ENCODE results near the gene SELENOS. TPM values are rescaled to one million over a fixed set of nuclear protein-coding genes. Genes with fewer than 3 reads are reported as not detected.
"Not testable (repeated sequence)": the region's sequence is repeated elsewhere in the genome, so short reads cannot be mapped to it uniquely, and the experiment has no call there.

SELENOS gene
- total and polyA plus RNA-seq, 9 donors, result 36.9 to 83.2 (median 43.6) TPM

DNA sequence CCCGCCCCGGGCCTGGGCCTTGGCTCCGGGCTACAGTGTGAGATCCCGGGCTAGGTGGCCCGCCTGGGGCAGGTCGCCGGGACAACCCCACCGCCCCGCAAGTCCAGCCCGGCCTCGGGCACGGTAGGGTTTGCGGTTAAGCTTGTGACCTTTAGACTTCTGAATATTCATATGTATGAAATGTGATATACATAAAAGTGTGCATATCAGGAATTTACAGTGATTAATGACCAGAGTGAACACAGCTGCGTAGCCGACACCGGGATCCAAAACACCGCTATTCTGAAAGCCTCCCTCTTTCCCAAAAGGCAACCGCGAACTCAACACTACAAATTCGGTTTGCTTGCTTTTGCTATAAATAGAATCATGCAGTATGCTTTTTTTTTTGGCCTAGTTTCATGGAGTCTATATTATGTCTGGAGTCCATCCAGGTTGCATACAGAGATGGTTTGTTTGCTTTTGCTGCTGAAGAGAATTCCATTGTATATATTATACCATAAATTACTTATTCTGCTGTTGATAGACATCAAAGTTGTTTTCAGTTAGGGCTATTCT is 18.4 kb upstream of the SELENOS start:
- 0 to 1% (median 1%) methylated on average over 19 to 20 of the region's 20 CpGs for WGBS, 3 donors
- Histone ChIP-seq H3K4me1 (ENCODE audit: insufficient read depth) (peaks cover 11% of the 10 kb centered on the region), H3K27me3 (no peaks in the 10 kb centered on the region), H3K27ac (peak overlapping the region in 1 of 2 donors; percentile 91), H3K4me3 (peak overlapping the region; percentile 94), H3K36me3 (no peaks in the 10 kb centered on the region), H3K9me3 (no peaks in the 10 kb centered on the region)
- no peak for DNase-seq
- TF ChIP-seq EP300 (IDR thresholded peaks at IDR 0.05), result no peak
- TF ChIP-seq, protein P1, sequence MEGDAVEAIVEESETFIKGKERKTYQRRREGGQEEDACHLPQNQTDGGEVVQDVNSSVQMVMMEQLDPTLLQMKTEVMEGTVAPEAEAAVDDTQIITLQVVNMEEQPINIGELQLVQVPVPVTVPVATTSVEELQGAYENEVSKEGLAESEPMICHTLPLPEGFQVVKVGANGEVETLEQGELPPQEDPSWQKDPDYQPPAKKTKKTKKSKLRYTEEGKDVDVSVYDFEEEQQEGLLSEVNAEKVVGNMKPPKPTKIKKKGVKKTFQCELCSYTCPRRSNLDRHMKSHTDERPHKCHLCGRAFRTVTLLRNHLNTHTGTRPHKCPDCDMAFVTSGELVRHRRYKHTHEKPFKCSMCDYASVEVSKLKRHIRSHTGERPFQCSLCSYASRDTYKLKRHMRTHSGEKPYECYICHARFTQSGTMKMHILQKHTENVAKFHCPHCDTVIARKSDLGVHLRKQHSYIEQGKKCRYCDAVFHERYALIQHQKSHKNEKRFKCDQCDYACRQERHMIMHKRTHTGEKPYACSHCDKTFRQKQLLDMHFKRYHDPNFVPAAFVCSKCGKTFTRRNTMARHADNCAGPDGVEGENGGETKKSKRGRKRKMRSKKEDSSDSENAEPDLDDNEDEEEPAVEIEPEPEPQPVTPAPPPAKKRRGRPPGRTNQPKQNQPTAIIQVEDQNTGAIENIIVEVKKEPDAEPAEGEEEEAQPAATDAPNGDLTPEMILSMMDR (IDR thresholded peaks at IDR 0.05), result no peak
- TF ChIP-seq POLR2A (IDR thresholded peaks at IDR 0.05), result no peak
- intact Hi-C loops (cut with DNase I), result loop anchor here in 1 of 4 donors (2.0 kb wide), 1 partner anchor 345 kb away; no protein-coding TSS in a partner anchor

DNA sequence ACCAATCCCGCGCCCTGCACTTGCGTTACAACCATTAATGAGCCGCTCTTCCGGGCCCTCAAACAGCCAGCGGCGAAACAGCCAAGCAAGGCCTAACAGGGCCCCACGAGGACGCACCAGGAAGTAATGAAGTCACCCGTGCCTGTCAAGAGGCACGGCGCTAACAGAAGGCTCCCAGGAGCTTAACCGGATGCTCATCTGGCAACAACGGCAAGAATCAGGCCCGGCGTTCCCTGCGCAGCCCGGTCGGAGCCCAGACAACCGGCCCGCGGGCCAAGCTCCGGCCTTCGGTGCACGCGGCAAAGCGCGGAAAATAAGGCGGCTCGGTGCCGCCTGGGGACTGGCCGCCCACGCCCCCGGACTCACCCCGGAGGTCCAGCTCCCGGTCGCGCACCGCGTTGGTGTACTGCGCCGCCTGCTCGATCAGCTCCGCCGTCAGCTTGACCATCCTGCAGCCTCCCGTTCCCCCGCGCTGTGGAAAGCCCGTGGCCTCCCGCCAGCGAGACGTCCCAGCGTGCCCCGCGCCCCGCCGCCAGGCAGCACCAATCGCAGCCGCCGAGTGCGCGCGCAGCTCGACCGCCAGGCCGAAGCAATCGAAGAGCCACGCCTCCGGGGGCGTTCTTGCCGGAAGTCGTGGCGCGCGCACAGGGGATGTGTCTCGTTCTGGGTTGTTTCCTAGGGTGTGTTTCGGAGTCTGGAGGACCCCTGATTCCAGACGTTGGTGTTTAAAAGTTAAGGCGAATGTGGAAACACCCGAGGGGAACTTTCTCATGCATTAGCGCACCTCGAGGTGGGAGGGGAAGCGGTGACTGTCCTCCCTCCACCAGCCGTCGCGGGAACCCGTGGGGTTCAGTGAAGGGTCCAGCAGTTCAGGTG is 17.7 kb upstream of the SELENOS start, which contains the start of gene SNRPA1:
SNRPA1 (minus strand) TSS at position 518 of the 876 bp plus-strand sequence; CDS start at position 448, 70 bp downstream.
- Histone ChIP-seq H3K4me3 (peak within 1 kb of the TSS; percentile 94), H3K27me3 (no peaks in the 10 kb centered on the region), H3K9me3 (no peaks in the 10 kb centered on the region), H3K27ac (peak within 1 kb of the TSS; percentile 59 to 91), H3K4me1 (ENCODE audit: insufficient read depth) (peaks cover 9% of the 10 kb centered on the region), H3K36me3 (no peaks in the 10 kb centered on the region)
- DNase-seq, result peak; percentile 98 to 99 (median 99)
- intact Hi-C loops (cut with DNase I), result loop anchor here in 1 of 4 donors (2.0 kb wide), 1 partner anchor 346 kb away; no protein-coding TSS in a partner anchor
- TF ChIP-seq, protein P1 (IDR thresholded peaks at IDR 0.05), result peak in 2 of 3 donors; percentile 18 to 25
- TF ChIP-seq POLR2A (IDR thresholded peaks at IDR 0.05) (peak; percentile 78), EP300 (IDR thresholded peaks at IDR 0.05) (no peak)
- WGBS, 3 donors, result 0 to 1% (median 1%) methylated on average over 58 to 87 of the region's 87 CpGs

DNA sequence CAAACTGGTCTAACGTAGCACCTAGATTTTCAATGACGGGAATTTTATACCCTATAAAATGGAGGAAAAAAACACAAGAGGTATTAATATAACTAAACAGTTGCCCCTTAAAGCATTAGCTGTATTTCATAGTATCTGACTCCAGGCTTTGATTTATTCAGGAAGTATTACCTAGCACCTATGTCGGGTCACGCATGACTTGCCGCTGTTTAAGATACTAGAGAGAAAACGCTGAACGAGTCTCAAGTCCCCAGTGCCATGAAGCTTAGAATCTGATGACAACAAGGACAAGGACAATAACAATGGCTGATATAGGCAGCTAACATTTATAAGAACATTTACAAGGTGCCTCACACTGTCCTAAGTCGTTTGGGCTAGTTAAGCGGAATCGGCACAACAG is 15.8 kb upstream of the SELENOS start:
- intact Hi-C loops (cut with DNase I), result no loop called here
- H3K27ac ChIP-seq, result no peak overlapping the region
- TF ChIP-seq POLR2A (IDR thresholded peaks at IDR 0.05) (no peak), EP300 (IDR thresholded peaks at IDR 0.05) (no peak)
- TF ChIP-seq, protein P1 (IDR thresholded peaks at IDR 0.05), result no peak
- no peaks in the 10 kb centered on the region for H3K9me3 ChIP-seq
- no peaks in the 10 kb centered on the region for H3K27me3 ChIP-seq
- peak overlapping the region; percentile 94 for H3K4me3 ChIP-seq
- peaks cover 9% of the 10 kb centered on the region for H3K4me1 ChIP-seq (ENCODE audit: insufficient read depth)
- no peak for DNase-seq
- no peaks in the 10 kb centered on the region for H3K36me3 ChIP-seq
- 63 to 74% (median 72%) methylated on average over 10 of the region's 10 CpGs for WGBS, 3 donors

DNA sequence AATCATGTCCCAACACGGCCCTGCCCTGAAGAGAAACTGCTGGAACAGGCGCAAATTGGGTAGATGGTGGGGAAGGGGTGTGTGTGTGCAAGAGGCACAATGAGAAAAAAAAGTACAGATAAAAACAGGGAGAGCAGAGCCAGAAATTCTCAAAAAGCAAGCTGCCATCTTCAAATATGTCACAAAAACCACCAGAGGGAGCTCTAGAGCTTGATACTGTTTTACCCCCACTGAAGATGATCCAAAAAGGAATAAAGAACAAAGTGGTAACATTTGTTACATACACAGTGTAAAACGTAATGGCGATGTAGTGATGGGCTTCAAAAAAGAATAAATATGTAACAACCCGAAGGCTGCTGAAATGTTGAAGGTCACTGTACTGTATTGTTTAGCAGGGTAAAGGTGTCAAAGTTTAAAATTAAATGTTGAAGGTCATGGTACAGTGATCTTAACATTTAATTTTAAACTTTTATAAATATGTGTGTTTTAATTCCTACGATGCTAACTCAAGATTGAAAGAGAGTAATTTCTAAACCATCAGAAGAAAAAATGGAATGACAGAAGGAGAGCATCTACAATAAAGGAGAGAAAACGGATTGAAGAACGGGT is 11.7 kb upstream of the SELENOS start:
- TF ChIP-seq, protein P1 (IDR thresholded peaks at IDR 0.05), result peak in 2 of 3 donors; percentile 32 to 33
- TF ChIP-seq EP300 (IDR thresholded peaks at IDR 0.05), result no peak
- no peak for TF ChIP-seq POLR2A (IDR thresholded peaks at IDR 0.05)
- Histone ChIP-seq H3K36me3 (no peaks in the 10 kb centered on the region), H3K27me3 (no peaks in the 10 kb centered on the region), H3K9me3 (no peaks in the 10 kb centered on the region), H3K4me1 (ENCODE audit: insufficient read depth) (peaks cover 7% of the 10 kb centered on the region), H3K27ac (no peak overlapping the region), H3K4me3 (no peak overlapping the region)
- WGBS, 3 donors, result 71 to 78% (median 75%) methylated on average over 8 of the region's 8 CpGs
- no peak for DNase-seq
- intact Hi-C loops (cut with DNase I), result no loop called here

DNA sequence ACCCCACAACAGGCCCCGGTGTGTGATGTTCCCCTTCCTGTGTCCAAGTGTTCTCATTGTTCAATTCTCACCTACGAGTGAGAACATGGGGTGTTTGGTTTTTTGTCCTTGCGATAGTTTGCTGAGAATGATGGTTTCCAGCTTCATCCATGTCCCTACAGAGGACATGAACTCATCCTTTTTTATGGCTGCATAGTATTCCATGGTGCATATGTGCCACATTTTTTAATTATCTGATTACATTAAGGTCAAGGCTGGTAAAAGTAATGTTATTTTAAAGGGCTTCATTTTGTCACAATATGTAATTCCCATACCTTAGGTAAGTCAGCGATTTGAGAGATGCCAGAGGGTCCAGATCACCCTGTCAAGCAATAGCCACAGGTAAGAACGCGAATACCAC is 10.1 kb upstream of the SELENOS start:
- H3K36me3 ChIP-seq; intact Hi-C loops (cut with DNase I); H3K4me1 ChIP-seq (ENCODE audit: insufficient read depth): not testable (repeated sequence)

More for the DNA sequence above, 10.1 kb upstream of the SELENOS start:
- H3K4me3 ChIP-seq, H3K27me3 ChIP-seq, H3K27ac ChIP-seq, DNase-seq, H3K9me3 ChIP-seq: not testable (repeated sequence)
- 96 to 98% (median 97%) methylated on average over 6 of the region's 6 CpGs for WGBS, 3 donors
